ENCODE measurements around the gene CYP24A1. TPM values are rescaled to one million over a fixed set of nuclear protein-coding genes. Genes with fewer than 3 reads are reported as not detected.

CYP24A1 gene
- total and polyA plus RNA-seq, 2 of the 13 experiments (the other 11 are each of a cell fraction or from before 2014, with no cell fraction given): 9.4 to 32.7 TPM

GRCh38 chr20:54103762-54104600 is 69.8 kb downstream of the CYP24A1 start (continued):
- TF ChIP-seq ZNF407 (CRISPR knock-in tag; IDR thresholded peaks at IDR 0.05; ENCODE audit: not compliant biosample characterization): no peak
- TF ChIP-seq, protein P1, sequence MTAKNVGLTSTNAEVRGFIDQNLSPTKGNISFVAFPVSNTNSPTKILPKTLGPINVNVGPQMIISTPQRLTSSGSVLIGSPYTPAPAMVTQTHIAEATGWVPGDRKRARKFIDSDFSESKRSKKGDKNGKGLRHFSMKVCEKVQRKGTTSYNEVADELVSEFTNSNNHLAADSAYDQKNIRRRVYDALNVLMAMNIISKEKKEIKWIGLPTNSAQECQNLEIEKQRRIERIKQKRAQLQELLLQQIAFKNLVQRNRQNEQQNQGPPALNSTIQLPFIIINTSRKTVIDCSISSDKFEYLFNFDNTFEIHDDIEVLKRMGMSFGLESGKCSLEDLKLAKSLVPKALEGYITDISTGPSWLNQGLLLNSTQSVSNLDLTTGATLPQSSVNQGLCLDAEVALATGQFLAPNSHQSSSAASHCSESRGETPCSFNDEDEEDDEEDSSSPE (CRISPR knock-in tag; IDR thresholded peaks at IDR 0.05): peak; percentile 69
- peak; percentile 91 for TF ChIP-seq FOXK2 (IDR thresholded peaks at IDR 0.05)
- no peak for TF ChIP-seq ZNF484 (CRISPR knock-in tag; IDR thresholded peaks at IDR 0.05; ENCODE audit: borderline replicate concordance, low read depth)
- TF ChIP-seq, protein P2, sequence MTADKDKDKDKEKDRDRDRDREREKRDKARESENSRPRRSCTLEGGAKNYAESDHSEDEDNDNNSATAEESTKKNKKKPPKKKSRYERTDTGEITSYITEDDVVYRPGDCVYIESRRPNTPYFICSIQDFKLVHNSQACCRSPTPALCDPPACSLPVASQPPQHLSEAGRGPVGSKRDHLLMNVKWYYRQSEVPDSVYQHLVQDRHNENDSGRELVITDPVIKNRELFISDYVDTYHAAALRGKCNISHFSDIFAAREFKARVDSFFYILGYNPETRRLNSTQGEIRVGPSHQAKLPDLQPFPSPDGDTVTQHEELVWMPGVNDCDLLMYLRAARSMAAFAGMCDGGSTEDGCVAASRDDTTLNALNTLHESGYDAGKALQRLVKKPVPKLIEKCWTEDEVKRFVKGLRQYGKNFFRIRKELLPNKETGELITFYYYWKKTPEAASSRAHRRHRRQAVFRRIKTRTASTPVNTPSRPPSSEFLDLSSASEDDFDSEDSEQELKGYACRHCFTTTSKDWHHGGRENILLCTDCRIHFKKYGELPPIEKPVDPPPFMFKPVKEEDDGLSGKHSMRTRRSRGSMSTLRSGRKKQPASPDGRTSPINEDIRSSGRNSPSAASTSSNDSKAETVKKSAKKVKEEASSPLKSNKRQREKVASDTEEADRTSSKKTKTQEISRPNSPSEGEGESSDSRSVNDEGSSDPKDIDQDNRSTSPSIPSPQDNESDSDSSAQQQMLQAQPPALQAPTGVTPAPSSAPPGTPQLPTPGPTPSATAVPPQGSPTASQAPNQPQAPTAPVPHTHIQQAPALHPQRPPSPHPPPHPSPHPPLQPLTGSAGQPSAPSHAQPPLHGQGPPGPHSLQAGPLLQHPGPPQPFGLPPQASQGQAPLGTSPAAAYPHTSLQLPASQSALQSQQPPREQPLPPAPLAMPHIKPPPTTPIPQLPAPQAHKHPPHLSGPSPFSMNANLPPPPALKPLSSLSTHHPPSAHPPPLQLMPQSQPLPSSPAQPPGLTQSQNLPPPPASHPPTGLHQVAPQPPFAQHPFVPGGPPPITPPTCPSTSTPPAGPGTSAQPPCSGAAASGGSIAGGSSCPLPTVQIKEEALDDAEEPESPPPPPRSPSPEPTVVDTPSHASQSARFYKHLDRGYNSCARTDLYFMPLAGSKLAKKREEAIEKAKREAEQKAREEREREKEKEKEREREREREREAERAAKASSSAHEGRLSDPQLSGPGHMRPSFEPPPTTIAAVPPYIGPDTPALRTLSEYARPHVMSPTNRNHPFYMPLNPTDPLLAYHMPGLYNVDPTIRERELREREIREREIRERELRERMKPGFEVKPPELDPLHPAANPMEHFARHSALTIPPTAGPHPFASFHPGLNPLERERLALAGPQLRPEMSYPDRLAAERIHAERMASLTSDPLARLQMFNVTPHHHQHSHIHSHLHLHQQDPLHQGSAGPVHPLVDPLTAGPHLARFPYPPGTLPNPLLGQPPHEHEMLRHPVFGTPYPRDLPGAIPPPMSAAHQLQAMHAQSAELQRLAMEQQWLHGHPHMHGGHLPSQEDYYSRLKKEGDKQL (CRISPR knock-in tag; IDR thresholded peaks at IDR 0.05; ENCODE audit: low read depth): peak; percentile 95
- TF ChIP-seq LBX2 (CRISPR knock-in tag; IDR thresholded peaks at IDR 0.05; ENCODE audit: borderline replicate concordance): no peak
- TF ChIP-seq IKZF4 (CRISPR knock-in tag; IDR thresholded peaks at IDR 0.05; ENCODE audit: borderline replicate concordance, low read depth, not compliant biosample characterization): peak; percentile 90
- TF ChIP-seq ZHX1 (CRISPR knock-in tag; IDR thresholded peaks at IDR 0.05; ENCODE audit: low read depth): no peak; the same call in none of the 2 replicates
